Large intestine (tissue), 3 donors: ENCODE results near the gene WASF2. TPM values are rescaled to one million over a fixed set of nuclear protein-coding genes. Genes with fewer than 3 reads are reported as not detected.

Source experiments
- DNase-seq, 2 donors: peaks; one replicate each; pipeline versions ENCODE4 v3.0.0 to v3.0.0-alpha.2; 2013
- H3K27ac ChIP-seq: one replicate; pipeline ENCODE4 v1.5.1; 2013; ENCODE audit warnings: low read length
- H3K27me3 ChIP-seq: 2 replicates; pipeline ENCODE4 v1.6.1; 2013; ENCODE audit warnings: low read length; ENCODE audit not compliant: control insufficient read depth, insufficient read depth
- H3K36me3 ChIP-seq: 2 replicates; pipeline ENCODE4 v1.6.1; 2013; ENCODE audit warnings: low read length; ENCODE audit not compliant: control insufficient read depth, insufficient read depth
- H3K4me1 ChIP-seq: one replicate; pipeline ENCODE4 v1.6.1; 2013; ENCODE audit warnings: low read length; ENCODE audit not compliant: control insufficient read depth, insufficient read depth
- H3K4me3 ChIP-seq: one replicate; pipeline ENCODE4 v1.5.1; 2013; ENCODE audit warnings: low read length
- H3K9me3 ChIP-seq: one replicate; pipeline ENCODE4 v1.6.1; 2013; ENCODE audit warnings: mild to moderate bottlenecking, low read depth, low read length, moderate library complexity; ENCODE audit not compliant: control insufficient read depth
- whole genome bisulfite sequencing: methylation state at CpG from one replicate; pipeline ENCODE4 v1.1.5; 2013; ENCODE audit warnings: low lambda C conversion rate; ENCODE audit not compliant: insufficient coverage; 5-methylcytosine and 5-hydroxymethylcytosine counted together
- polyA plus RNA-seq: library from polyadenylated mRNA; unstranded; fragments of 120-200 nt; gene quantifications from one replicate; pipeline ENCODE4 v1.2.1, GENCODE V29; 2013

WASF2 gene
- polyA plus RNA-seq, 1 donor = 56.0 TPM

GRCh38 chr1:27377760-27378495 lies 112.0 kb downstream of the WASF2 start:
- H3K27ac ChIP-seq = no peak overlapping the region
- 100% methylated on average over 2 of the region's 12 CpGs for WGBS

GRCh38 chr1:27374362-27375086 lies 115.4 kb downstream of the WASF2 start, which contains the start of gene FCN3:
Gene FCN3, minus strand, starts transcription at chr1:27374824. Its CDS starts 6 bp downstream, at chr1:27374818.
- Histone ChIP-seq H3K9me3 (no peaks in the 10 kb centered on the region), H3K27me3 (no peaks in the 10 kb centered on the region), H3K4me3 (no peak within 1 kb of the TSS), H3K36me3 (no peaks in the 10 kb centered on the region), H3K27ac (no peak within 1 kb of the TSS), H3K4me1 (no peaks in the 10 kb centered on the region)
- no CpG with 5 or more reads among the region's 4 CpGs for WGBS
- no peak for DNase-seq

More at GRCh38 chr1:27377760-27378495, 112.0 kb downstream of the WASF2 start:
- Histone ChIP-seq H3K9me3 (no peaks in the 10 kb centered on the region), H3K4me1 (peaks cover 3% of the 10 kb centered on the region), H3K4me3 (no peak overlapping the region), H3K36me3 (no peaks in the 10 kb centered on the region), H3K27me3 (peaks cover 6% of the 10 kb centered on the region)
- no peak for DNase-seq

DNA sequence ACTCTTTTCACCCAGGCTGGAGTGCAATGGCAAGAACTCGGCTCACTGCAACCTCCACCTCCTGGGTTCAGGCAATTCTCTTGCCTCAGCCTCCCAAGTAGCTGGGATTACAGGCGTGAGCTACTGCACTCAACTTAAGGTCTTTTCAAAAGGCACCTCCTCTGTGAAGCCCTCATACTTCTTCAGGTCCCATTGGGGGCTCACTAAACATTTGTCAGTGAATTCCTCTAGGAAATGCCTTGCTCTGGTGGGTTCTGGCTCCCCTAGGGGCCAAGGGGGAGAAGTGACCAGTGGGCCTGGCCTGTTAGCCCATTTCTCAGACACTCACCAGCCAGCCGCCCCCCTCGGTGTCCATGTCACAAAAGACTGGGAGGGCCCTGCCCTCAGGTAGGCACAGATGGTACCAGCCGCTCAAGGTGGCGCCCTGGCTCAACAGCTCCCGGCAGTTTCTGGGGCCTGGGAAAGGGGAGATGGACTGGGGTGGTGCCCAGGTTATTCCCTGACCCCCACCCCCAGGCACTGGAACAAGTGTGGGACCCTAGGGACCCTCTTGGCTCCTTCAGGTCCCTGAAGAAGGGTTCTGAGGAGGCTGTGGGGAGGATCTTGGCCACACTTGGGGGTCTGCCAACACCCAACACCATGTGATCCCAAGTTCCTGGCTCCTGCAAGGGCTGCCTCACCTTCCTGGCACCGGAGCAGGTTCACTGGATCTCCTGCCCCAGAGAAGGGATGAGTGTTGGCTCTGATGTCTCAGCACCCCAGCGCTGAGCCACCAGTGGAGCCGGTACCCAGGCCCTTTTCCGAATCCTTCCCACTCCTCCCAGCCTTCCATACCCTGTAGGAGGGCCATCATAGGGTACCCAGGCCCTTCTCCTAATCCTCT lies 116.9 kb downstream of the WASF2 start:
- no CpG with 5 or more reads among the region's 11 CpGs for WGBS
- Histone ChIP-seq H3K4me3 (no peak overlapping the region), H3K4me1 (no peaks in the 10 kb centered on the region), H3K27me3 (no peaks in the 10 kb centered on the region), H3K36me3 (no peaks in the 10 kb centered on the region), H3K9me3 (no peaks in the 10 kb centered on the region), H3K27ac (no peak overlapping the region)
- no peak for DNase-seq

DNA sequence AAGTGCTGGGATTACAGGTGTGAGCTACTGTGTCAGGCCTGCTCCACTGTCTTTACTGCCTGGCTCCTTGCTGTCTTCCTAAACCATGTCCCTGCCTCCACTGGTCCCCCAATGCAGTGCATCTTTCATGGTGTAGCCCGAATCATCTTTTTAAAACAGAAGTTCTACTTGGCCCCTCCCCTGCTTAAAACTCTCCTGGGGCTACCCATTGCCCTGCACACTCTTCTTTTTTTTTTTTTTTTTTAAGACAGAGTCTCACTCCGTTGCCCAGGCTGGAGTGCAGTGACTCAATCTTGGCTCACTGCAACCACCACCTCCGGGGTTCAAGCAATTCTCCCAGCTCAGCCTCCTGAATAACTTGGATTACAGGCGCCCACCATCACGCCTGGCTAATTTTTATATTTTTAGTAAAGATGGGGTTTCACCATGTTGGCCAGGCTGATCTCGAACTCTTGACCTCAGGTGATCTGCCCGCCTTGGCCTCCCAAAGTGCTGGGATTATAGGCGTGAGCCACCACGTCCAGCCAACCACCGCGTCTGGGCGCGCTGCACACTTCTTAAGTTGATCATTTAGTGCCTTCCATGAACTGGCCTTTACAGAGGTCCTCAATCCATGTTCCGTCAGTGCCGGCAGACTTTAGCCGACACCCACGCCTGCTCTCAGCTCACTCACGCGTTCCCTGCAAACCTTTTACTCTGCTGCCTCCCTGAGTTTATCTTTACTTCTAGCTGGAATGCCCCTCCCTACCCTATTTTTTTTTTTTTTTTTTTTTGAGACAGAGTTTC lies 117.8 kb downstream of the WASF2 start:
- Histone ChIP-seq H3K36me3 (no peaks in the 10 kb centered on the region), H3K9me3 (no peaks in the 10 kb centered on the region), H3K4me3 (no peak overlapping the region), H3K4me1 (peaks cover 2% of the 10 kb centered on the region), H3K27ac (no peak overlapping the region), H3K27me3 (no peaks in the 10 kb centered on the region)
- no peak for DNase-seq
- WGBS = no CpG with 5 or more reads among the region's 19 CpGs

GRCh38 chr1:27368869-27369582 lies 120.9 kb downstream of the WASF2 start:
- no peaks in the 10 kb centered on the region for H3K36me3 ChIP-seq
- H3K4me1 ChIP-seq = peaks cover 21% of the 10 kb centered on the region
- no peak overlapping the region for H3K27ac ChIP-seq
- no peak for DNase-seq
- no peak overlapping the region for H3K4me3 ChIP-seq
- no CpG with 5 or more reads among the region's 13 CpGs for WGBS
- H3K27me3 ChIP-seq = no peaks in the 10 kb centered on the region
- H3K9me3 ChIP-seq = no peaks in the 10 kb centered on the region

DNA sequence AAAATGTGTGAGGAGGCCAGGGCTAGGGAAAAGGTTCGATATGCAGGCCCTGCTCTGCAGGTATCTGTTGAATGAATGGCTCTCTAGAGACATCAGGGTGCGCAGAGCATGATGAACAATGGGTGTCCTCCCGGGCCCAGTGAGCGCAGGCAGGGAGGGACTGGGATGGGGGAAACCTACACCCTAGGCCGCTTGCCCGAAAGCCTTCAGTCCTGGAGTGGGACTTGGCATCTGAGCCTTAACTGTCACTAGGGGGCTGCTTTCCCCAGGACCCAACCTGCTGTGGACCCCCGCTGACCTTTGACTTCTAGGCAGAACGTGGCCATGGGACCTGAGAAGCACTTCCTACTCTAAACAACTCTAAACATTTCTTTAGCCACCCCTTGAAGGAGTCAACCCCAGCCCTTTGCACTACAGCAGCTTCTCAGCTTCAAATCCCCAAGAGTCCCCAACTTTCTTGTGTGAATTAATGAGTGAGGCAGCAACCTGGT lies 122.8 kb downstream of the WASF2 start:
- DNase-seq = no peak
- no CpG with 5 or more reads among the region's 8 CpGs for WGBS
- H3K9me3 ChIP-seq = no peaks in the 10 kb centered on the region
- peak overlapping the region; percentile 86 for H3K27ac ChIP-seq
- H3K36me3 ChIP-seq = peaks cover 5% of the 10 kb centered on the region
- no peaks in the 10 kb centered on the region for H3K27me3 ChIP-seq
- H3K4me1 ChIP-seq = peaks cover 21% of the 10 kb centered on the region
- H3K4me3 ChIP-seq = peak overlapping the region; percentile 67

GRCh38 chr1:27366411-27367159 lies 123.4 kb downstream of the WASF2 start, which contains the start of gene MAP3K6:
Gene MAP3K6, minus strand, starts transcription at chr1:27366961. Its CDS starts 364 bp downstream, at chr1:27366597.
- no peaks in the 10 kb centered on the region for H3K27me3 ChIP-seq
- H3K27ac ChIP-seq = peak within 1 kb of the TSS; percentile 90
- no CpG with 5 or more reads among the region's 67 CpGs for WGBS
- peak; percentile 67 to 83 for DNase-seq
- H3K9me3 ChIP-seq = no peaks in the 10 kb centered on the region
- H3K36me3 ChIP-seq = peaks cover 5% of the 10 kb centered on the region
- peak within 1 kb of the TSS; percentile 67 for H3K4me3 ChIP-seq
- H3K4me1 ChIP-seq = peaks cover 21% of the 10 kb centered on the region

GRCh38 chr1:27366113-27366410 lies 123.9 kb downstream of the WASF2 start:
- Histone ChIP-seq H3K36me3 (peaks cover 5% of the 10 kb centered on the region), H3K27ac (peak overlapping the region; percentile 90), H3K4me3 (peak overlapping the region; percentile 62), H3K27me3 (no peaks in the 10 kb centered on the region), H3K4me1 (peaks cover 21% of the 10 kb centered on the region), H3K9me3 (no peaks in the 10 kb centered on the region)
- DNase-seq = peak; percentile 64 to 75
- WGBS = no CpG with 5 or more reads among the region's 30 CpGs
